ENCODE data around the gene EML5.

EML5 gene

GRCh38 chr14:88710709-88711108 lies 82.0 kb downstream of the EML5 start:
- DNase-seq (ENCODE audit: low read depth in 2 of 2) = no peak

- no peak for DNase-seq (ENCODE audit: low read depth in 2 of 2)
Observed at GRCh38 chr14:88707088-88707487, 85.7 kb downstream of the EML5 start.

DNA sequence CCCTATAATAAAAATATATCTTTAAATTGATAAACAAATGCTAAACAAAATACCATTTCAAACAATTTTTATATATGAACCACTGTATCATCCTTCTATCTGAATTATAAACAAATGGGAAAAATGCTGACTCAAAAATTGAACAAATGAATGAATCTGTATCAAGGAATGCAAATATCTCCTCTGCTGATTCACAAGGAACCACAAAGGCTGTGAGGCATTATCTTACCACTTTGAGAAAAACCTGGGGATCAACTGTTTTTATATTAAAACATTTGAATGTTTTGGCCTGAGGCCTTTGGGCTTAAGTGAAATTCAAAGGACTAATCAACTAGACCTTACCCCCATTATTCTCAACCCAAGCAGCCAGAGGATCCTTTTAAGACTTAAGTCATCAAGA lies 86.3 kb downstream of the EML5 start:
- DNase-seq (ENCODE audit: low read depth in 2 of 2) = no peak

- DNase-seq (ENCODE audit: low read depth in 2 of 2) = no peak
Observed at GRCh38 chr14:88698651-88699050, 94.1 kb downstream of the EML5 start.

- DNase-seq (ENCODE audit: low read depth in 2 of 2) = no peak
Observed at GRCh38 chr14:88695870-88696269, 96.9 kb downstream of the EML5 start.

DNA sequence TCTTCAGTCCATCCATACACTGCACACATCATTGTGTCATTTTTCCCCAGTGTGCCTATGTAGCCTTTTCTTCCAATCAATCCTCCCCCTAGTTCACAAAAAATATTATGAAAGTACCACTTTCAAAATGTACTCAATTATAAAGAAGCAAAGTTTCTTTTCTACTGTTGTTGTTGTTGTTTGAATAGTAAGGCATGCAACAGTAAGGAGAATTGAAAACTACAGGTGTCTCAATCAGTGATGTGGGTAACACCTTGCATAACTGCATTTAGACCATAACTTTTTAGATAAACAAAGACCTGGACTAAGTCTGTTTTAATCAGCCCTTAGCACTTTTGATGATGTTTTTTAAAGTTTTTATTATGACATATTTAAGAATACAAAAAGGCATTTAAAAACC lies 104.4 kb downstream of the EML5 start:
- DNase-seq (ENCODE audit: low read depth in 2 of 2) = no peak

DNA sequence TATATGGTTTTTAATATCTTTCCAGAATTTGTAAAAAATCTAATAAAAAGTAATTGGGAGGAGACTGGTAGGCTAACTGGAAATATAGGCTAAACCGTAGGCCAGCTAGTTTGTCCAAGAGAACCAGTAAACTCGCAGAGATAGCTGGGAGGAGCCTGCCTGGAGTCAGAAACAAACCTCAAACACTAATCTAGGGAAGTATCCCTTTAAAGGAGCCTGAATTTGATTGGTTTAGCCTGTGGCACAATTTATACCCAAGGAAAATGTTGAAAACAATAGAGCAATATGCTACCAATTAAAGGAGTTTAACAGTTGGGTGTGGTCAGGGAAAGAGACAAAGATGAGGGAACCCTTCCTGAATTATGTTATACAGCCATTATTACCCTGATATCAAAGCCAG lies 109.6 kb downstream of the EML5 start:
- no peak for DNase-seq (ENCODE audit: low read depth in 2 of 2)

DNA sequence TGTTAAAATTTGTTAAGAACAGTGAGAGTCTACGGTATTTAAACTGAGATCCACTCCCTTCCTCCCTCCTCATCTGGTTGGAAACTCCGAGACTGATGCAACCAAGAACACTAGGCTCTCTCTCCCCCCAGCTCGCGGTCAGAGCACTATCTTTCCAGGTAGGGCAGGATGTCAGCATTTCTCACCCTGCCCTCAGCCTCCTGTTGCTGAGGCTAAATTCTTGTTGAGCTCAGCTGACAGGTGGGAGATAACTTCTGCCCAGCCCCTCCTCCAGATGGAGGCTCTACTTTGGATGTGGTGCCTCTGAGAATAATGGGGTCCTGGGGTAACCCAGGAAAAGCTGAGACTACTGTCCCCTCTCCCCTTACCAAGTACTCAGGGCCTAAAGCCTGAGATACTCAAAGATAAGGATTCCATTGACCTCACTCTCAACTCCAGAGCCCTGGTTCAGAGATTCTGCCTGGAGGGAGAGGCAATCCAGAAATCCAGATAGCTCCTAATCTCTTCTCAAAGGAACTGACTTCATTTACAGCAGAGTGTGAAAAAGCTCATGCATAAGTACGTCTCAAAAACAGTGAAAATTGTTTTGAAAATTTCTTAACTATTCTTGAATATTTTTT lies 110.1 kb downstream of the EML5 start:
- no peak for DNase-seq (ENCODE audit: low read depth in 2 of 2)

DNA sequence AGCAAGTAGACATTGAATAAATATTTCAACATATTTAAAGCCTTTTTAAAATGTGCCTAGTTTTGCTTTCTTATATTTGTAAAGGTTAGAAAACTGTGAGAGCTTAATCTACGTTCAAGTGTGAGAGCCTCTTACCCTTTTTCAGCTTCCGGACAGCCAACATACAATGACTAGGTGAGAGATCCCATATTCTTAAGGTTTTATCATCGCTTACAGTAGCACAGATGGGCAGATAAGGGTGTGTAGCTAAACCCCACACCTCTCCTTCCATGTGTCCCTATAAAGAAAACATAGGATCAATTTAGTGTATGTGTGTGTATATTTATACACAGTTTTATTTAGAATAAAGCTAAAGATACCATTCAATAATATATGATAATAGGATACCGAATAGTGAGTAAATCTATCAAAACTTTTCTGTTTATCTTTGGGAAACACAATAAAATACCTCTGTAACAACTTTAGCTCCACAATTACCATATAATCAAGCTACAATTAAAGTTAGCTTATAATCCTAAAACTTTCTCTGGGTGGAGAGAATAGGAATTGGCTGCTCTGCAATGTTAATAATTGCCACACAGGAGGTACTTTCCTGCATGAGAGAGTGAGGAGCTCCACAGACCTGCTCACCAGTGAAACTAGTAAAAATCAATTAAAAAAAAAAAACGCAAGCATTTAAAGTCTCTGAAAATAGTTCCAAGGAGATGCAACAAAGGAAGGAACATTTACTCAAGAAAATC lies 110.8 kb downstream of the EML5 start:
- DNase-seq (ENCODE audit: low read depth in 2 of 2) = no peak

- DNase-seq (ENCODE audit: low read depth in 2 of 2) = no peak
Observed at GRCh38 chr14:88669346-88669745, 123.4 kb downstream of the EML5 start.

GRCh38 chr14:88668448-88669116 lies 124.2 kb downstream of the EML5 start:
- DNase-seq (ENCODE audit: low read depth in 2 of 2) = no peak

DNA sequence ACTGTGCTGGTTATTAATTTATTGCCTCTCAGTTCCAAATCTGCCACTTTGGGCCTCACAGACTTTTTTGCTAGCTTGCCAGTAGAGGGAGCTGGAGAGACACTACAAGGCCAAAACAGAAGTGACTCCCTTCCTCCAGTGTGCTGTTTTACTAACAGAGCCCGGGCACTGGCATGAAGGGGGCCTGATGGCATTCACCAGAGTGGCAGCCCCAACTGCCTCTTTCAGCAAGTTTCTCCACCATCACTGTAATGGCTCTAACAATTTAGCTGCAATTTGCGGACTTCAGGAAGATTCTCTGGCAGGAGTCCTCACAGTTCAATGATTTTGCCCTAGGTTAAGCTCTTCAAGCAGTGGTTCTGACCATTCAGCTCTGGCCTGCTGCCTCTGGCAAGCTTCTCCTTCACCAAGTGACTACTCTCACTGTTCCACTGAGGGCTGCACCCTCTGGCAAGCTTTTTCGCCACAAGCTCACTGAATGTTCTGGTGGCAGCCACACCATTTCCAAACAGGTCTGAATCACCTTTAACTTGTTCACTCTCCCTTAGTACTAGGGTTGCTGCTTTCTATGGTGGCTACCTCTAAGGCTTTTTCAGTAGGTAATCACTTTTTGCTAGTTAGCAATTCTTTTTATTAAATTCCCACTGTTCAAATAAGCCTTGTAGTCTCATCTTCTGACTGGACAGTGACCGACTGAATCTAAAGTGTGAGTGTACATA lies 125.0 kb downstream of the EML5 start:
- DNase-seq (ENCODE audit: low read depth in 2 of 2) = peak; percentile 9 to 42

DNA sequence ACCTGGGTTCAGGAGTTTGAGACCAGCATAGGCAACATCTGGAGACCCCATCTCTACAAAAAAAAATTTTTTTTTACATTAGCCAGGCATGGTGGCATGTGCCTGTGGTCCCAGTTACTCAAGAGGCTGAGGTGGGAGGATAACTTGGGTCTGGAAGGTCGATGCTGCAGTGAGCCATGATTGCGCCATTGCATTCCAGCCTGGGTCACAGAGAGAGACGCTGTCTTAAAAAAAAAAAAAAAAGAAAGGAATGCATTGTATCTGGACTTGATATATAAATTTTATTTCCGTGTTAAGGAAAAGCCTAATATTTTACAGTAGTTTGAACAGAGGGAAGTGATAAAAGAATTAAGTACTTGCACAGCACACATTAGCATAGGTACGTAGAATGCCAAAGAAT lies 132.7 kb downstream of the EML5 start:
- DNase-seq (ENCODE audit: low read depth in 2 of 2) = no peak

GRCh38 chr14:88639221-88639620 lies 153.5 kb downstream of the EML5 start:
- no peak for DNase-seq (ENCODE audit: low read depth in 2 of 2)

DNA sequence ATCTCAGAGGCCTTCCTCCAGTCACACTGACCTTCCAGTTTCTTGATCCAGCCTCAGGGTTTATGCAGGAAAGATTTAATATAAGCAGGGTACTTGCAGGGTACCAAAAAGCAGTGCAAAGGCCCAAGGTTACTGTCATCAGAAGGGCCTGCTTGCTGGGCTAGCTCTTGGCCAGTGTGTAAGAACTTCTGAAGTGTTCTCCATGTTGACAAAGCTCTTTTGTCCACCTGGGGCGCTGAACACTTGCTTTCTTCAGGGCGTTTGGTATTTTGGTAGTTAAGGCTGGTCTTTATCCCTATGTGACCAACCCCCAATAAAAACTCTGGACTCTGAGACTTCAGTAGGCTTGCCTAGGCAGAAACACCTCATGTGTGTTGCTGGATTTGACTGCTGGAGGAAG lies 160.2 kb downstream of the EML5 start:
- DNase-seq (ENCODE audit: low read depth in 2 of 2) = no peak

GRCh38 chr14:88631091-88631490 lies 161.7 kb downstream of the EML5 start:
- DNase-seq (ENCODE audit: low read depth in 2 of 2) = no peak

- DNase-seq (ENCODE audit: low read depth in 2 of 2) = no peak
Observed at GRCh38 chr14:88630565-88630964, 162.2 kb downstream of the EML5 start.

- no peak for DNase-seq (ENCODE audit: low read depth in 2 of 2)
Observed at GRCh38 chr14:88628462-88628861, 164.3 kb downstream of the EML5 start.

GRCh38 chr14:88628033-88628432 lies 164.7 kb downstream of the EML5 start:
- DNase-seq (ENCODE audit: low read depth in 2 of 2) = no peak

DNA sequence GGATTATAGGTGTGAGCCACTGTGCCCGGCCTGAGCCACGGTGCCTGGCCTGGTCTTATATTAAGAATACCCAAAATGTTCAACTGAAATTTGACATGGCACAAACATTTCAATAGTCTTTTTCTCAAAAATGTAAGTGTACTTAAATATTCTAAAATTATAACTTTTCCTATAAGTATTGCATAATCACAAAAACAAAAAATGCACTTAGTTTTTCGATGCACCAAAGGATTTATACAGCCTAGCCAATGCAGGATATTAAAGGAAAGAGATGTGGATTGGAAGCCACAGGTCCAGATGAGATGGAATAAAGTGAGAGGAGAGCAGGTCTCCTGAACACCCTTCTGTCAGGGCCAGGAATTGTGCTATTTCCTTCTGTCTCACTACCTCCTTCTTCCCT lies 167.1 kb downstream of the EML5 start:
- DNase-seq (ENCODE audit: low read depth in 2 of 2) = no peak

DNA sequence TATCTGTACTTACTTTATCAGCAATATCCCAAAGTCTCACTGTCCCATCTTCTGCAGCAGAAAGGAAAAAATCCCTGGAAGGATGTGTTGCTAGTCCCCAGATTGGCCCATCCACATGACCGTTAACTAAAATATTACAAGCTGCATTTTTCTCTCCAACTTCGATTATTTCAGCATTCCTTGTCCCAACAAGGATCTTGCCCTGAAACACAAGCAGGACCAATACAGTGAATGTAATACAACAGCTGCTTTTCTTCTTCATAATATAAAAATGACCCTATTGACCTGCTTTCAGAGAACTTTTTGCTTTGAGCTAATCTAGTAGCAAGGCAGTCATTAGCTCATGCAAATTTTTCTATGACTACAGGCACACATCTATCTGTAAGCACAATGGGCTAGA lies 171.7 kb downstream of the EML5 start:
- no peak for DNase-seq (ENCODE audit: low read depth in 2 of 2)

GRCh38 chr14:88618476-88618875 lies 174.3 kb downstream of the EML5 start:
- no peak for DNase-seq (ENCODE audit: low read depth in 2 of 2)

- no peak for DNase-seq (ENCODE audit: low read depth in 2 of 2)
Observed at GRCh38 chr14:88617479-88617878, 175.3 kb downstream of the EML5 start.

All from activated CD4-positive, alpha-beta T cell treated with anti-CD3 and anti-CD28 coated beads for 24 hours (primary cell).